Prostate gland (tissue), 2 donors: ENCODE results near the gene SFRP2.

Experiments used
- POLR2AphosphoS5 ChIP-seq: sonication (generic); formaldehyde crosslinking; IDR thresholded peaks from one replicate; pipeline ENCODE4 v1.6.1; 2017; ENCODE audit warnings: antibody characterized with exemption
- TF ChIP-seq, protein P1 (sequence below), 4 experiments: fragments of 200-600 bp in 2 of 4; fragments of 450-650 bp in 2 of 4; sonication (generic) in 2 of 4; IDR thresholded peaks; 1 replicate in 3 of 4; 2 replicates in 1 of 4; pipeline ENCODE4 v1.5.1; 2016 to 2019; ENCODE audit warnings: antibody characterized with exemption in 4 of 4, mild to moderate bottlenecking in 2 of 4, moderate library complexity in 2 of 4

DNA sequence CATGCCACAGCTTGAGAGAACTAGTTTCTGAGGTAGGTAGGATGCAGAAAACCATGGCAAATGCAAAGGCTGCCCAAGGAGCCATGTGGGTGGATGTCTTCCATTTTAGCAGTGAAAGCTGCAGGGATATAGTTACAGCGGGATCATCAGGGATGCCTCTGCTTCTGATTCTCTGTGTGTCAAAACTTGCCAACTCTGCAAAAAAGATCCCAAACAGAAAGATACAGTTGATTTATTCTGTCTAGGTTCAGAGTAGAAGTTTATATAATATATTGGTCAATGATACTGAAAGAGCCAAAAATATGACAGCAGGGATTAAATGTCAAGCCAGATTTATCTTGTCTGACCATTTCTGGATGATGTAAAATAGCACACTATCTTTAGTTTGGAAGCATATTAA, 42.4 kb upstream of the SFRP2 start:
- TF ChIP-seq, protein P1, sequence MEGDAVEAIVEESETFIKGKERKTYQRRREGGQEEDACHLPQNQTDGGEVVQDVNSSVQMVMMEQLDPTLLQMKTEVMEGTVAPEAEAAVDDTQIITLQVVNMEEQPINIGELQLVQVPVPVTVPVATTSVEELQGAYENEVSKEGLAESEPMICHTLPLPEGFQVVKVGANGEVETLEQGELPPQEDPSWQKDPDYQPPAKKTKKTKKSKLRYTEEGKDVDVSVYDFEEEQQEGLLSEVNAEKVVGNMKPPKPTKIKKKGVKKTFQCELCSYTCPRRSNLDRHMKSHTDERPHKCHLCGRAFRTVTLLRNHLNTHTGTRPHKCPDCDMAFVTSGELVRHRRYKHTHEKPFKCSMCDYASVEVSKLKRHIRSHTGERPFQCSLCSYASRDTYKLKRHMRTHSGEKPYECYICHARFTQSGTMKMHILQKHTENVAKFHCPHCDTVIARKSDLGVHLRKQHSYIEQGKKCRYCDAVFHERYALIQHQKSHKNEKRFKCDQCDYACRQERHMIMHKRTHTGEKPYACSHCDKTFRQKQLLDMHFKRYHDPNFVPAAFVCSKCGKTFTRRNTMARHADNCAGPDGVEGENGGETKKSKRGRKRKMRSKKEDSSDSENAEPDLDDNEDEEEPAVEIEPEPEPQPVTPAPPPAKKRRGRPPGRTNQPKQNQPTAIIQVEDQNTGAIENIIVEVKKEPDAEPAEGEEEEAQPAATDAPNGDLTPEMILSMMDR (IDR thresholded peaks at IDR 0.05), result no peak
- no peak for TF ChIP-seq POLR2AphosphoS5
